Head of caudate nucleus (tissue), 42 donors: Measurements from ENCODE around the gene PLSCR4.

Experiments
- DNase-seq, 42 donors: peaks; one replicate each; pipeline versions ENCODE4 v3.0.0 to v3.0.0-alpha.2; 2020 to 2021; ENCODE audit warnings: mixed read lengths in 7 of 42
- intact Hi-C: fragments of 100-400 bp; cut with DNase I; formaldehyde crosslinking; loops from one replicate; pipeline ENCODE4 v1.15.0; 2022

The PLSCR4 gene

DNA sequence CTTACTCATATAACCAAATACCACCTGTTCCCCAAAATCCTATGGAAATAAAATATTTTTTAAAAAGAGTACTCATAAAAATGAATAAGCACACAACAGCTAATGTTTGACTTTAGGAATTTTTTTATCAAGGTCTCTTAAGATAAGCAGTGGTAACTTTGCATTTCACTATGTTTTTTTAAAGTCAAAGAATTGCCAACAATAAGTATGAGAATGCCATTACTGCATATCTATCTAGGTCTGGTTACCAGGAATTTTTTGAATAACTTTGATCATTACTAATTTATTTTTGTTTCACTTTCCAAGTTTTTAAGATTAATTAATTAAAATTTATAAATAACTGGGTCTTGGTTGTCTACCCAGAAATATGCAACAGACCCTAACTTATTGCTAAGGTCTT lies 41.5 kb downstream of the PLSCR4 start:
- intact Hi-C loops: no loop called here

DNA sequence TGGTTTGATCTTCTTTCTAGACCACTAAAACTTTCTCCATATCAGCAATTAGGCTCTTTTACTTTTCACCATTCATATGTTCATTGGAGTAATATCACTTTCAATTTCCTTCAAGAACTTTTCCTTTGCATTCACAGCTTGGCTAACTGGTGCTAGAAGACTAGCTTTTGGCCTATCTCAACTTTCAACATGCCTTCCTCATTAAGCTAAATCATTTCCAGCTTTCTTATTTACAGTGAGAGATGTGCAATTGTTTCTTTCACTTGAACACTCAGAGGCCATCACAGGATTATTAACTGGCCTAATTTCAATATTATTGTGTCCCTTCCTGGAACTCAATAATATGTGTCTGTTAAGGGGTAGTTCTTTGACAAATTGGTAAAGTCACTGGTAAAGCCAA lies 47.1 kb downstream of the PLSCR4 start:
- intact Hi-C loops: no loop called here
- DNase-seq: no peak

More for the DNA sequence above, 41.5 kb downstream of the PLSCR4 start:
- no peak for DNase-seq

DNA sequence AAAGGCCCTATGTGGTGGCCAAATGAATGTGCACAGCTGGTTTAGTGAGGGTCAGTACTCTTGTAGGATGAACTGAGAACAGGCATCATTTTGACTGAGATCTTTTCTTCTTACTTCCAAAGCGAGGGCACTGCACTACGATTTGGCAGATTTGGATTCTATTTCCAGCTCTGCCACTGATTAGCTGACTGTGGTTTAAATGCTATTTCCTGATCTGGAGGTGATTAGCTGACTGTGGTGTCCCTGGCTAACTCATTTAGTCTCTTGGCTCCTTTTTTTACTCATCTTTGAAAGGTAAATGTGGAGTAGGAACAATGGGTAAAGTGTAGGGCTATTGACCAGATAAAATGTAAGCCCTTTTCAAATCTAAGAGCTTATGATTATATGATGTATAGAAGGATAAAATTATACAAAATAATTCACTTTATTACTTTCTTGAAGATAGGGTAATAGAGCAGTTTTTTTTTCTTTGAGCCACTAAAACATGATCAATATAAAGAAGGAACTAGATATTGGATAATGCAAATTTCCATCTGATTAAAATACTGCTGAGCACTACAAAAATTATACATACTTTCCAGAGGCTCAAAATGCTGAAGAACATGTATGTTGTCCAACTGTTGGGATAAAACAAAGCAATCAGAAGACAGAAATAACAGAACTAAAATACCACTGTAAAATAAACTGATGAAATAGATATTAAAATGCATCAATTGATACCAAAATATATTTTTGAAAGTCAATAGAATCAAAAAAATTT lies 50.3 kb downstream of the PLSCR4 start:
- intact Hi-C loops: no loop called here
- no peak for DNase-seq

DNA sequence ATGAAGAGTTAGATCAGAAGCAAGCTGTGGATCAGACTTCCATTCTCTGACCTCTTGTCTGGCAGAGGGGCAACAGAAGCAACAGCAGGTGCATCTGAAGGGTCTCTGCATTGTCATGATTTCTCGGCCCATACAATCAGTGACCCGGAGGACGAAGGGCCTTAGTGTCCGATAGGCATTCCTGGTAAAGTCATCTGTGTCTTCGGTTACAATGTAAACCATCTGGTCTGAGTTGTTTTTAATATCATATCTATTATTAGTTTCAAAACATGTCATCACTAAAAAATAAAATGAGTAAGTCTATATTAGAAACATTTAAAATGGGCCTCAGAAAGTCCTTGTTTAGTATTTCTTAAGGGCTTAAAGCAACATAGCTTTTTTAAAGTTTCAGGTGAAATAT lies 51.1 kb downstream of the PLSCR4 start:
- DNase-seq: no peak
- intact Hi-C loops: no loop called here

DNA sequence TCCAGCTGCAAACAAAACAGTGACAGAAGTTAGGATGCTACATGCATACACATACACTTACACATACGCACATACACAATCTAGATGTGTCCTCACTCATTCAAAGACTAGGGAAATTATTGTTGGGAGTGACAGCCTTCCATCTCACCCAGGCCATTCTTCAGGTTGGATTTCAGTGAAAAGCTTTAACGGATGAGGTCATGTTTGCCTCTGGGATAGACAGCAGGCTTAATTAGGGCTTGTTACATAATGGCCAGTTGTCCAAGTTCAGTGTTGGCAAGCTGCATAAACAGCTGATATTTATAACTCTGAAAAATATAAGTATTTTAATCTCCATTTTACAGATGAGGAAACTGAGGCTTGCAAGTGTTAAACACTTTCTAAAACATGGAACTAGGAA lies 54.1 kb downstream of the PLSCR4 start:
- intact Hi-C loops: no loop called here

DNA sequence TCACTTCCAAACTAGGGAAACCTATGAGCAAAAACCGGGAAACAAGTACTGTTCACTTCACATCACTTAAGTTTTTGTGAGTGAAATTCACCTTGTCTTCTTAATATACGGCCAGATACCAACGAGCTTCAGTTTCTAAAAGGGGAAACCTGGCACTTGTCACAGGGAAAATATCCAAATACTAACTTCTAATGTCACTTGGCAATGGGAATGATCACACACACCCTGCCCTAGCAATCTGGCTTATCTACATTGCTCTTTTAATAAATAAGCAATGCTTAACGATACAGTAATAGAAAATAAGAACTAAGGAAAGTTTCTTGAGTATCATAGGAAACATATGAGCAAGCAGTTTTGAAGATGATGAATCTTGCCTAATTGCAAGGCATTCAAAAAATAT lies 55.3 kb downstream of the PLSCR4 start:
- intact Hi-C loops: no loop called here
- DNase-seq: no peak

More for the DNA sequence above, 54.1 kb downstream of the PLSCR4 start:
- DNase-seq: no peak

DNA sequence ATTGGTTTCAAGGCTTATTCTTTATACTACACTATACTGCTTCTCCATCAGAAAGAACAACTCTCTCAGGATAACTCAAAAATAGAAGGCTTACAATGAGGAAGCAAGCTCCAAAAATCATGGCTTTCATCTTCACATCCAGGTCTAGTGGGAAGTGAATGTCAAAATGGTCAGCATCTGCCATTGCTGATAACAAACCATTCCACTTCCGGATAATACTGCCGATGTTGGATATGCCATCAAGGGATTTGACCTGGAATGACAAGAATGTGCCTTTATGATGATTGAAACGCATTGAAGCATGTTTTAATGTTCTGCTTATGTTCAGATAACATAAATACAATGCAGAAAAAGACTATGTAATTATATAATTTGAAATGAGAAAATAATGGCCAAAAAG lies 55.9 kb downstream of the PLSCR4 start:
- intact Hi-C loops: no loop called here
- DNase-seq: no peak

DNA sequence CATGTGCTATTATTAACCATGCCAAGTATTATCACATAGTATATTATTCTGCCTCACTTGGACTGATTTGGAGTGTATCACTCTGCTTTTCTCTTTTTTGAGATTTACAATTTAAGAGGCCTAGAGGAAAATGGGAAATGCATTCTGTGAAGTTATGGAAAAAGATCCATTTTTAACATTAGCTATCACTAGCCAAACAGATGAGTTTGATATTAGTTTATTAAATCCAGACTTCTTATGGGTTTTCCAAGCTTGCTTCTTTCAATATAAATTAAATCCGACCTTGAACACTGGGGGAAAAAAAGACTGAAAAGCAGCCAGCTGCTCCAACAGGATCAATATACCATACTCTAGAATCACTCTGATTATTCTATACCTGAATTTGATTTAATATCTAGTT lies 59.9 kb downstream of the PLSCR4 start:
- DNase-seq: no peak
- intact Hi-C loops: no loop called here

DNA sequence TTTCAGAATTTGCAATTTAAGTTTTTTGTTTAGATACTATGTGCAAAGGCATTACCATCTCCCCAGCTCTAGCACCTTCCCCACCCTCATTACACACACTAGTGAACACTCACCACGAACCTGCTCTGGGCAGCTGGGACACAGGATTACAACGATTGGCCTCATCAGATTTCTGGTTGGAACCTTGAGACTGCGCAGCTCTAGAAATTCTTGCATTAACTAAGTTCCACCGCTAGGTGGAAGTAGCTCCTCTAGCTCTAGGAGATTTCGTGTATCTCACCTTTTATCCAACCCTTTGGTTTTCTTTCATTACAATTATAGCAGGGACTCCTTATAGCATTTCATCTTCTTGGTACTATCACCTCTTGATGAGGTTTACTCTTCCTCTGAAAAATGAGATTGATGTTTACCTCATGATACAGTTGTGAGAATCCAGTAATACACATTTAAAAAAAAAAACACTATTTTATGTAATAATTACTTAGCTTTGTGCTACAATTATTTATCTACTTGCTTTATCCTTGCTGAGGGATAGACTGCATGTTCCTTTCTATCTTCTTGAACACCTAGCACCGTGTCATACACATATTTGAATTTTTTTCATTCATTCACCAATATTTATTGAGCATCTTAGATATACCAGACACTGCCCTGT lies 61.3 kb downstream of the PLSCR4 start:
- intact Hi-C loops: loop anchor here (5.0 kb wide), 1 partner anchor 117 kb away; no protein-coding TSS in a partner anchor
- peak in 19 of 42 donors; percentile 2 to 54 (median 17) for DNase-seq

DNA sequence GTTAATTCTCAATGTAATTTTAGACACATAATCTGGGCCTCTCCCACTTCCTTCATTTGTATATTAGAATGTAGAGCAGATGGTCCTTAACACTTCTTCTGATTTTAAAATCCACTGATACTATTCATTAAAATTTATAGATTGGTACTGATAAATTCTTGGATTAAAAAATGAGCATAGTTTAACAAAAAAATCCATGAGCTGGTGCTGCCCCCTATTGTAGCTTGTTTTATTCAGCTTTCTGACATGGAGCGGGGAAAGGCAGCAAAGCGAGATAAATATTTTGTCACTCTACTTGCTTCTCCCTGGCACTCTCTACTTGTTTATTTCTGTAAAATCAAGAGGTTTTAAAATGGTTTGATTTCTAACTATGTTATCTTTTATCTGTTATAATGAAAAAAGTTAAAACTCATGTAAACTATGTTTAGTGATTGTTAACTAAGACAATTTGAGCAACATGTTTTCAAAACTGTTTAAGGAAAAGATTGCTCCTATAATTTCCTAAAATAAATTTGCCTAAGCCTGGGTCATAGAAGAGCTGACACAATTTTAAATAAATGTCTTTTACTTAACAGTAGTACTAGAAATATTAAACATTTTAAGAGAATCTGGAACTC lies 63.5 kb downstream of the PLSCR4 start:
- intact Hi-C loops: loop anchor here (5.0 kb wide), 1 partner anchor 115 kb away; no protein-coding TSS in a partner anchor

DNA sequence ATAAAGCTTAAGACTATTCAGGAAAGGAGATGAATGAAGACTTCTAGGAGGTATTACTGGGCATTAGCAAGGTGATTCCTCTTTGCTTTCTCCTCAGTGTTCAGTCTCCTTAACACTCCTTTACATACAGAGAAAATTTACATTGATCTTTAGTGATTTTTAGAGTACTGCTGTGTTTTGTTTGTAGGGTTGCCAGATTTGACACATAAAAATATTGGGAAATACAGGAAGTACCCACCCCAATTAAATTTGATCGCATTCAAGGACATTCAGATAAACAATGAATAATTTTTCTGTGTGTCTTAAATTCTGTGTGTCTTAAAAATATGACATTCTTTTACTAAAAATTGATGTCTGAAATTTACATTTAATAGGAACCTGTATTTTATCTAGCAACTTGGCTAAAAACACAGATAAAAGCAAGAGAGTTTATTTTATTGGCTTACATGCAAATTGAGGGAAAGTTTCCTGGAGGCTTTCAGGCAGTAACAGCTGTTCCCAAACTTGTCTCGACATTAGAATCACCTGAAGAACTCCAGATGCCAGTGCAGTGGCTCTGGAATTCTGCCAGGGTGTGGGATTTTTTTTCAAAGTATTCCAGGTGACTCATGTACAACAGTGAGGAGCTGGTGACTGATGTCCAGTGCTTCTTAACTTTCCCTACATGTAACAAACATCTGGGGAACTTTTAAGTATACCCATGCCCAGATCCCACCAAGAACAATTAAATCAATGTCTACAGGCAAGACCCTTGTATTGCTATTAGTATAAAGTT lies 66.5 kb downstream of the PLSCR4 start:
- intact Hi-C loops: loop anchor here (5.0 kb wide), 2 partner anchors 112 to 122 kb away; no protein-coding TSS in a partner anchor
- DNase-seq: no peak

More for the DNA sequence above, 63.5 kb downstream of the PLSCR4 start:
- DNase-seq: peak in 31 of 42 donors; percentile 15 to 78 (median 49)

DNA sequence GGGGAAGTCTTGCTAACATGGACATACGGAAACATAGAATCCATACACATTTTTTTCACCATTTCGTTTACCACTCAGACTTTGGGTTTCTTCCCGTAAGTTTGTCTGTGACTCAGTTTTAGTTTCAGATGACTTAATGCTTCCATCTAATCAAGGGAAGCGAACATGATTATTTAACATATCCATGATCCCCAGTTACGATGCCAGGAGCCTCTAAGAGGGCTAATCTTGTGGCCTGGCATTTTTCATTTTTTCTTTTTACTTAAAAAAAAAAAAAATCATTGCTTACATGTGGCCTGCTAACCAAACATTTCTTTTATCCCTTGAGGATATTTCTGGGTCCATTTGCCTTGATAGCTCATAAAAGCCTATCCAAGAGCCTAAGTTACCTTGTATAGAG lies 69.7 kb downstream of the PLSCR4 start:
- intact Hi-C loops: loop anchor here (5.0 kb wide), 1 partner anchor 119 kb away; no protein-coding TSS in a partner anchor
- no peak for DNase-seq

DNA sequence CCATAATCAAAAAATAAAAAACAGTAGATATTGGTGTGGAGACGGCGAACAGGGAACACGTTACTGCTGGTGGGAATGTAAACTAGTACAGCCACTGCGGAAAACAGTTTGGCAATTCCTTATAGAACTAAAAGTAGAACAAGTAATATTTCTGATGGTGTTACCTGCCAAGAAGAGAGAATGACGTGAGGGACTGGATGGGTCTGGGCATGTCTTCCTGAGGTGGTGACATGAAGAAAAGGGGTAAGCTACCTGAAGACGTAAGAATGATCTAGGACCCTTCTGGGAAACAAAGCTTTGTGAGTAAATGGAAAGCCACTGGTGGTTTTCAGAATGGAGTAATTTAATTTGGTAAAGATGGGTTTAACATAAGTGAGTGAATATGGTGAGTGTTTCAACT lies 70.5 kb downstream of the PLSCR4 start:
- no peak for DNase-seq
- intact Hi-C loops: loop anchor here (5.0 kb wide), 1 partner anchor 118 kb away; no protein-coding TSS in a partner anchor

DNA sequence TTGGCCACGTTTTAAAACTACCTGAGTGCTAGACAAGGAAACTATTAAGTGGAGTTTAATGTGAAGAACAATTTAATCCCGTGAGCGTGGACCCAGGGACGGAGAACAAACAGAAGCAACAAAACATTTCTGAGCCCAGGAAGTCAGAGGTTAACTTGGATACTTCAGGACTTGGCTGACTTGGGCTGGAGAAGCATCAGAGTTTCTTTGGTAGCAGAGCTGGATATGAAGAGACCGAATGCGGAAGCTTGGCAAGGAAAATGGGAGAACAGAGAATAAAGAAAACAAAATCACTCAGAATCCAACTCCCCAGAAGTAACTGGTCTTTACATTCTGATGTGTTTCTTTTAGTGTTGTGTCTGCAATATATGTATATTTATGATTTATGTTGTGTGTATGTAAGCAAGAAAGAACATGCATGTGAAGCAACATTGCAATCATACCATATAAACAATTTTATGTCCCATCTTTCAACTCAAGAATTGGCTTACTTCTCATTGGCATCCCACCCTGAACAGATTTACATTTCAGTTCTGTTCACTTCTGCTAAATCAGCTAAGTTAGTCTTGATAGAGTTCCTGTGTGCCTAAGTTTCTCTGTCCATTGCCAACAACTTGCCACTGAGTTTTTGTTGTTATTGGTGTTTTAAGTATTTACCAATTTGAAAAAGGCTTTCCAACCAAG lies 72.8 kb downstream of the PLSCR4 start:
- DNase-seq: no peak
- intact Hi-C loops: no loop called here

DNA sequence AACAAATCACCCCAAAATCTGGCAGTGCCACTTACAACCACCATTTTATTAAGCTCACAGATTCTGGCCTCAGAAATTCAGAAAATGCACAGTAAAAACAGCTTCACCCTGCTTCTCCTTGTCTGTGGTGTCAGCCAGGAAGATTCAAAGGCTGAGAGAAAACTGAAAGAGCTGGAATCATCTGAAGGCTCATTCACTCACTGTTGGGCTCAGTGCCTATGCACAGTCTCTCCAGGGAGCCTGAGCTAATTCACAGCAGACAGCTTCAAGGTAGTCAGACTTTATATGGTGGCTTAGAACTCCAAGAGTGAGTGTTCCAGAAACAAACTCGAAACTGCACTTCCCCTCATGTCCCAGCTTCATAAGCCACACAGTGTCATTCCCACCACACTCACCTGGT lies 73.4 kb downstream of the PLSCR4 start:
- intact Hi-C loops: no loop called here
- no peak for DNase-seq

DNA sequence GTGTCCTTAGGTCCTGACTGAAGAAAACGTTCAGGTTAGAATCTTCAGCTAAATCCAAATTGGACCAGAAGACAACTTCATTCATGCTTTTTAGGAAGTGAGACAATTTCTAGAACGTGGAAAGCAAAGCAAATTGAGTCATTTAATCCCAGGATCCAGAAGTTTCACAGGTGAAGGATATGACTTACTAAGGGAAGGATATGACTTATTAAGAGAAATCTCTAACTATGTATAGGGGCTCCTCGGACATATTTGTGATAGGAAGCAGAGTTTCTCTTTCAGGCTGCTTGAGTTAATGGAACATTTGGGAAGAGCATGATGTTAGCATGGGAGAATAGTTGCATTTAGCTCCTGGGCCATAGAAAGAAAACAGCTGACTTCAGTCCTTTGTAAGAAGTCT lies 73.8 kb downstream of the PLSCR4 start:
- no peak for DNase-seq
- intact Hi-C loops: no loop called here

DNA sequence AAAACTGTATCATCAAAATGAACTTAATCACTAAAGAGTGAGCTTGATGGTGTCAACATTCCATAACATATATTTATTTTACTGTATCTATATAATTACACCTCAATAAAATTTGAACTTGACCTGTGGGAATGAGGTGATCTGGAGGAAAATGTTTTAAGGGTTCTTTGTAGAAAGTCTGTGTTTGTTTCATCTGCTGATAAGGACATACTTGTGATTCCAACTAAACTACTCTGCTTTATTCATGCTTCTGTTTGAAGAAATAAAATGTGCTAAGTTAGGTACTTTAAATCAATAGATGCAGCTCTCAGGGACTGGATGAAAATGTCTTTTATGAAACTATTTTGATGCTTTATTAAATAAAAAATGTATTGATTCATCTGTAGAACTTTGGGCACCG lies 78.3 kb downstream of the PLSCR4 start:
- no peak for DNase-seq
- intact Hi-C loops: no loop called here

DNA sequence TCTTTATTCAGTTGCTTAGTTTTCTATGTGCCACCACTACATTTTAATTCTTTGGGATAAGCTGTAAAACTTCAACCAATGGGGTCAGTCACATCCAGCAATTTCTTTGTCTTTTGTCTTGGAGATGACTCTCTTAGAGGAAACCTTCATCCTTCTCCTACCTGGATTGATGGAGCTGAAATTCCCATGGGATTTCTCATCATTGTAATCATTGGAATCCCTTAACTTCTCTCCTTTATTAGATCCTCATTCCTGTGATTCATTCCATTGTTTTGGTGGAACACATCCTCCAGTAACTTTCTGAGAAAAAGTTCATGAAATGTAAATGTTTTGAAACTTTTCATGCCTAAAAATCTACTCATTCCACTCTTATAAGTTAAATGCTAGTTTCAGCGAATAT lies 80.3 kb downstream of the PLSCR4 start:
- intact Hi-C loops: no loop called here
- no peak for DNase-seq

DNA sequence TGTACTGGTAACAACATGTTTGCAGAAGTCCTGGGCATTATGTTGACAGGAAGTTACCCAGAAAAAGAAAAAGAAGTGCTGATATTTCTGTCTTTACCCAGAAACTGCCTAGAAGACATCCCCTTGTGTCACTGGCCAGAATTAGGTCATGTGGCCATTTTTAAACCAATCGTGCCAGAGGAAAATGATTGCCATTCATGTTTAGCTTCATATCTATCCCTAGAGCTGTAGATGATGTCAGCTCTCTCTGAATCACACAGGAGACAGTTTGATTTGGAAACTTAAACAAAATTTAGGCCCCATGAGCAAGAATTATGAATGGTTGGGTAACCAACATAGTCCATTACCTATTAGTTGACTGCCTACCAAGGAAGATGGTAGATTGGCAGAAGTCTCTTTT lies 81.0 kb downstream of the PLSCR4 start:
- no peak for DNase-seq
- intact Hi-C loops: no loop called here
